Transverse colon (tissue), 4 donors: ENCODE results near the gene RTF1. TPM values are rescaled to one million over a fixed set of nuclear protein-coding genes. Genes with fewer than 3 reads are reported as not detected.

Source experiments
- DNase-seq: peaks from one replicate; pipeline ENCODE4 v3.0.0-alpha.2; 2019
- H3K27ac ChIP-seq, 4 donors: fragments of 200-600 bp; sonication (generic); 2 replicates each; pipeline ENCODE4 v1.5.1; 2016 to 2018; ENCODE audit warnings: inconsistent platforms in 4 of 4
- H3K27me3 ChIP-seq: fragments of 200-600 bp; sonication (generic); 2 replicates; pipeline ENCODE4 v1.5.1; 2017; ENCODE audit warnings: inconsistent platforms
- H3K36me3 ChIP-seq, 4 donors: fragments of 200-600 bp; sonication (generic); 2 replicates each; pipeline ENCODE4 v1.5.1; 2017 to 2019; ENCODE audit warnings: inconsistent platforms in 4 of 4
- H3K4me1 ChIP-seq, 4 donors: fragments of 200-600 bp; sonication (generic); 2 replicates each; pipeline ENCODE4 v1.5.1; 2017 to 2020; ENCODE audit warnings: inconsistent platforms in 4 of 4
- H3K4me3 ChIP-seq, 4 donors: fragments of 200-600 bp; sonication (generic); 1 replicate in 1 of 4; 2 replicates in 3 of 4; pipeline versions ENCODE4 v1.5.1 to v1.6.1; 2017 to 2019; ENCODE audit warnings: inconsistent platforms in 4 of 4
- H3K9me3 ChIP-seq, 2 donors: fragments of 200-600 bp; sonication (generic); 2 replicates each; pipeline ENCODE4 v1.5.1; 2017 to 2019; ENCODE audit warnings: inconsistent platforms in 2 of 2
- CTCF ChIP-seq, 5 experiments: fragments of 200-600 bp in 3 of 5; fragments of 450-650 bp in 2 of 5; sonication (generic) in 3 of 5; IDR thresholded peaks; 1 replicate in 2 of 5; 2 replicates in 3 of 5; pipeline ENCODE4 v1.5.1; 2016 to 2017; ENCODE audit warnings: antibody characterized with exemption in 5 of 5, inconsistent platforms in 3 of 5, mild to moderate bottlenecking in 2 of 5, moderate library complexity in 1 of 5
- EP300 ChIP-seq: sonication (generic); formaldehyde crosslinking; IDR thresholded peaks from one replicate; pipeline ENCODE4 v1.6.1; 2017; ENCODE audit warnings: antibody characterized with exemption, low read depth
- POLR2A ChIP-seq: fragments of 450-650 bp; IDR thresholded peaks from one replicate; pipeline ENCODE4 v1.6.1; 2016; ENCODE audit warnings: antibody characterized with exemption, mild to moderate bottlenecking, moderate library complexity
- POLR2AphosphoS5 ChIP-seq, 3 donors: sonication (generic); formaldehyde crosslinking; IDR thresholded peaks; one replicate each; pipeline ENCODE4 v1.6.1; 2016; ENCODE audit warnings: antibody characterized with exemption in 3 of 3
- WGBS, 2 donors: methylation state at CpG; one replicate each; pipeline ENCODE4 v1.1.5; 2018; ENCODE audit warnings: low coverage in 1 of 2; 5-methylcytosine and 5-hydroxymethylcytosine counted together
- in situ Hi-C, 4 donors: fragments of 200-750 bp; cut with MboI; loops; one replicate each; pipeline versions ENCODE4 v1.15.0 to v1.15.1; 2017; ENCODE audit warnings: low sequenced_read_pairs in 3 of 4, low pct_ligation_motif_present in 1 of 4, low pct_unique_long_range_greater_than_20kb in 1 of 4
- intact Hi-C: fragments of 100-400 bp; cut with DNase I; formaldehyde crosslinking; loops from one replicate; pipeline ENCODE4 v1.15.1; 2023; ENCODE audit warnings: low total_unique reads
- total RNA-seq, 4 donors: library from RNA; depleted of rRNA; stranded (reverse); fragments of >200 nt; gene quantifications; one replicate each; pipeline ENCODE4 v1.1.0, GENCODE V29; 2016

The RTF1 gene
- total RNA-seq, 4 donors from 2014 or later, result 10.7 to 23.2 (median 17.6) TPM

- intact Hi-C loops (no loop called here), in situ Hi-C loops (no loop called here)
- H3K27ac ChIP-seq, result no peak overlapping the region
- peaks cover 12 to 41% (median 38%) of the 10 kb centered on the region in 4 donors for H3K4me1 ChIP-seq
- no peak overlapping the region for H3K4me3 ChIP-seq
- H3K9me3 ChIP-seq, result no peaks in the 10 kb centered on the region
- no peak for DNase-seq
- no peaks in the 10 kb centered on the region for H3K36me3 ChIP-seq
- 81 to 90% methylated on average over 5 to 6 of the region's 6 CpGs for WGBS, 2 donors
- no peak for TF ChIP-seq POLR2AphosphoS5 (IDR thresholded peaks at IDR 0.05)
- no peak for TF ChIP-seq EP300
- no peak for TF ChIP-seq CTCF (IDR thresholded peaks at IDR 0.05)
- TF ChIP-seq POLR2A, result no peak
- H3K27me3 ChIP-seq, result peaks cover 55% of the 10 kb centered on the region
Measured at GRCh38 chr15:41499109-41499851, 82.4 kb downstream of the RTF1 start.

GRCh38 chr15:41501191-41501917 is 84.5 kb downstream of the RTF1 start:
- Histone ChIP-seq H3K4me3 (peak overlapping the region in 2 of 4 donors; percentile 14 to 36), H3K27me3 (peaks cover 37% of the 10 kb centered on the region), H3K9me3 (no peaks in the 10 kb centered on the region), H3K27ac (no peak overlapping the region), H3K4me1 (peaks cover 9 to 22% (median 21%) of the 10 kb centered on the region in 4 donors), H3K36me3 (no peaks in the 10 kb centered on the region)
- intact Hi-C loops, result no loop called here
- TF ChIP-seq POLR2AphosphoS5 (IDR thresholded peaks at IDR 0.05) (no peak), POLR2A (no peak)
- in situ Hi-C loops, result no loop called here
- DNase-seq, result no peak
- 52 to 75% methylated on average over 4 to 47 of the region's 56 CpGs for WGBS, 2 donors

GRCh38 chr15:41501931-41502794 is 85.3 kb downstream of the RTF1 start:
- intact Hi-C loops, result no loop called here
- in situ Hi-C loops, result no loop called here
- H3K27ac ChIP-seq, result no peak overlapping the region
- peaks cover 9 to 23% (median 20%) of the 10 kb centered on the region in 4 donors for H3K4me1 ChIP-seq
- no peaks in the 10 kb centered on the region for H3K36me3 ChIP-seq
- no peak for DNase-seq
- peak overlapping the region in 2 of 4 donors; percentile 14 to 36 for H3K4me3 ChIP-seq
- H3K9me3 ChIP-seq, result no peaks in the 10 kb centered on the region
- WGBS, 2 donors, result 38% methylated on average over 45 of the region's 64 CpGs; no CpG with 5 or more reads in 1 of the 2 donors
- TF ChIP-seq POLR2AphosphoS5 (IDR thresholded peaks at IDR 0.05) (no peak), POLR2A (no peak), EP300 (no peak), CTCF (IDR thresholded peaks at IDR 0.05) (no peak)
- peaks cover 37% of the 10 kb centered on the region for H3K27me3 ChIP-seq

- Histone ChIP-seq H3K36me3 (no peaks in the 10 kb centered on the region), H3K4me1 (peaks cover 9 to 31% (median 20%) of the 10 kb centered on the region in 4 donors), H3K27ac (no peak overlapping the region), H3K9me3 (no peaks in the 10 kb centered on the region), H3K27me3 (peaks cover 37% of the 10 kb centered on the region), H3K4me3 (peak overlapping the region in 2 of 4 donors; percentile 14 to 36)
- DNase-seq, result no peak
- intact Hi-C loops, result no loop called here
- in situ Hi-C loops, result no loop called here
- TF ChIP-seq CTCF (IDR thresholded peaks at IDR 0.05), result no peak
- no peak for TF ChIP-seq POLR2A
- TF ChIP-seq EP300, result no peak
- no peak for TF ChIP-seq POLR2AphosphoS5 (IDR thresholded peaks at IDR 0.05)
- 50 to 59% methylated on average over 1 to 45 of the region's 54 CpGs for WGBS, 2 donors
Measured at GRCh38 chr15:41502795-41503668, 86.1 kb downstream of the RTF1 start.
